ENCODE results near the gene SPPL2C. TPM values are rescaled to one million over a fixed set of nuclear protein-coding genes. Genes with fewer than 3 reads are reported as not detected.

The SPPL2C gene
- polyA plus RNA-seq, 3 donors = not detected

- no peak for DNase-seq (ENCODE audit: extremely low read depth in 1 of 11, low read depth in 9 of 11, low spot score in 4 of 11)
These were observed 18.9 kb upstream of the SPPL2C start for GRCh38 chr17:45825792-45826191.

GRCh38 chr17:45826919-45827588, 17.6 kb upstream of the SPPL2C start:
- DNase-seq (ENCODE audit: extremely low read depth in 1 of 11, low read depth in 9 of 11, low spot score in 4 of 11) = no peak

- DNase-seq (ENCODE audit: extremely low read depth in 1 of 11, low read depth in 9 of 11, low spot score in 4 of 11) = no peak
These were observed 16.5 kb upstream of the SPPL2C start for GRCh38 chr17:45828171-45828570.

- no peak for DNase-seq (ENCODE audit: extremely low read depth in 1 of 11, low read depth in 9 of 11, low spot score in 4 of 11)
These were observed 16.0 kb upstream of the SPPL2C start for GRCh38 chr17:45828582-45829133.

- no peak for DNase-seq (ENCODE audit: extremely low read depth in 1 of 11, low read depth in 9 of 11, low spot score in 4 of 11)
These were observed 10.8 kb upstream of the SPPL2C start for GRCh38 chr17:45833920-45834319.

- DNase-seq (ENCODE audit: extremely low read depth in 1 of 11, low read depth in 9 of 11, low spot score in 4 of 11) = no peak
These were observed 9.9 kb upstream of the SPPL2C start for GRCh38 chr17:45834471-45835396.

GRCh38 chr17:45835481-45835880, 9.2 kb upstream of the SPPL2C start:
- DNase-seq (ENCODE audit: extremely low read depth in 1 of 11, low read depth in 9 of 11, low spot score in 4 of 11) = no peak

- DNase-seq (ENCODE audit: extremely low read depth in 1 of 11, low read depth in 9 of 11, low spot score in 4 of 11) = no peak
These were observed 8.3 kb upstream of the SPPL2C start for GRCh38 chr17:45836047-45837044.

- DNase-seq (ENCODE audit: extremely low read depth in 1 of 11, low read depth in 9 of 11, low spot score in 4 of 11) = no peak
These were observed 7.5 kb upstream of the SPPL2C start for GRCh38 chr17:45837187-45837586.

GRCh38 chr17:45837603-45838002, 7.1 kb upstream of the SPPL2C start:
- no peak for DNase-seq (ENCODE audit: extremely low read depth in 1 of 11, low read depth in 9 of 11, low spot score in 4 of 11)

GRCh38 chr17:45838751-45839295, 5.9 kb upstream of the SPPL2C start:
- no peak for DNase-seq (ENCODE audit: extremely low read depth in 1 of 11, low read depth in 9 of 11, low spot score in 4 of 11)

- DNase-seq (ENCODE audit: extremely low read depth in 1 of 11, low read depth in 9 of 11, low spot score in 4 of 11) = no peak
These were observed 5.2 kb upstream of the SPPL2C start for GRCh38 chr17:45839442-45839841.

- no peak for DNase-seq (ENCODE audit: extremely low read depth in 1 of 11, low read depth in 9 of 11, low spot score in 4 of 11)
These were observed 3.5 kb upstream of the SPPL2C start for GRCh38 chr17:45841186-45841585.

GRCh38 chr17:45841883-45842525, 2.7 kb upstream of the SPPL2C start:
- no peak for DNase-seq (ENCODE audit: extremely low read depth in 1 of 11, low read depth in 9 of 11, low spot score in 4 of 11)

GRCh38 chr17:45843722-45844121, 959 bp upstream of the SPPL2C start:
- no peak for DNase-seq (ENCODE audit: extremely low read depth in 1 of 11, low read depth in 9 of 11, low spot score in 4 of 11)

- no peak for DNase-seq (ENCODE audit: extremely low read depth in 1 of 11, low read depth in 9 of 11, low spot score in 4 of 11)
These were observed 900 bp downstream of the SPPL2C start for GRCh38 chr17:45845376-45846185.

- DNase-seq (ENCODE audit: extremely low read depth in 1 of 11, low read depth in 9 of 11, low spot score in 4 of 11) = no peak
These were observed 1.5 kb downstream of the SPPL2C start for GRCh38 chr17:45846223-45846622.

Measured in renal cortex interstitium (tissue), 11 donors.